ENCODE data around the gene MRPL40.

Gene MRPL40

DNA sequence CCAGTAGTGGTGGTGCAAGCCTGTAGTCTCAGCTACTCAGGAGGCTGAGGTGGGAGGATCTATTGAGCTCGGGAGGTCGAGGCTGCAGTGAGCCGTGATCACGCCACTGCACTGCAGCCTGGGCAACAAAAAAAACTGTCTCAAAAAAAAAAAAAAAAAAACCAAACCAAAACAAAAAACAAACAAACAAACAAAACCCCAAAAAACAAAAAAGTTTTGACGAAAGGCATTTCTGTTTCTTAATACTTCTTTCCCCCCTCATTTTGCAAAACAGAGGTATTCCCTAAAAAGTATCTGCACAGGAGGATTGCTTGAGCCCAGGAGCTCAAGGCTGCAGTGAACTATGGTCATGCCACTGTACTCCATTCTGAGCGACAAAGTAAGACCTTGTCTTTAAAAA, 12.0 kb upstream of the MRPL40 start:
- ChIA-PET POLR2A (no interaction called here), CTCF (interaction anchor here (2.0 kb wide), 1 partner anchor 10 kb away, joined by 7 read pairs; no protein-coding TSS in a partner anchor)
- no peak for TF ChIP-seq CTCF (IDR thresholded peaks at IDR 0.05; ENCODE audit: insufficient read depth, low read length, missing control alignments)
- DNase-seq (ENCODE audit: low read depth, low spot score), result no peak
- no peak overlapping the region for H3K4me3 ChIP-seq (ENCODE audit: low read depth, low read length)

DNA sequence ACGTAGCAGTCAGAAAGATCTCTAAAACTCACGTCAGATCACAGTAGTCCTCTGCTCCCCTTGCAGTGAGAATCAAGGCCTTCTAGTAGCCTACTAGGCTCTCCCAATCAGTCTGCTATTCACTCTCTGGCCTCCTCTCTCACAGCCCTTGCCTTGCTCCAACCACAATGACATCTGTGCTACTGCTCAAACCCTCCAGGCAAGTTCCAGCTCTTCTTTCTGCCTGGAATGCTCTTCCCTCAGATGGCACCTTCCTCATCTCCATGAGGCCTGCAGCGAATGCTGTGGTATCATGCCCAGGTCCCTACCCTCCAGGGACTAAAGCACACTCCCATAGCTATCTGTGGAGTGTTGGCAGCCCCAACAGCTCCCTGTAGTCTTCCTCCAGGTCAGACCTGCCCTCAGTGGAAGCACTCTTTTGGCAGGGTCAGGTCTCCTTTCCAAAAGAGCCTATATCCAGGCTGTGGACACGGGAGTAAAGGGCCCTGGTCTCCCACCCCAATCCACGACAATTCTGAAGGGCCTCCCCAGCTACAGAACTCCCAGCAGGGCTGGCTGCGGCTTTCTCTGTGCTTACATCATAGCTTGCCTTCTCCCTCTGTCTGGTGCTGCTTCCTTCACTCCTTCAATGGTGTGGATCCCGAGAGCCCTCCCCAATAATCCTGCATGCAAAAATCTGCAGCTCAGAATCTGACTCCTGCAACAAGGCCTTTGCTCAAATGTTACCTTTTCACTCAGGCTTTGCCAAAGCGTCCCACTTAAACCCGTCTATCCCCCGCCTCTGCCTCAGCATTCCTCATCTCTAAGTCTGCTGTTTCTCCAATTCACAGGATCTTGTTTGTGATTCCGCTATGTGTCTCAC, 9.7 kb upstream of the MRPL40 start:
- no peak for TF ChIP-seq CTCF (IDR thresholded peaks at IDR 0.05; ENCODE audit: insufficient read depth, low read length, missing control alignments)
- ChIA-PET CTCF (interaction anchor here (1.0 to 2.0 kb wide), 2 partner anchors 8 to 11 kb away, joined by 3 to 7 read pairs; no protein-coding TSS in a partner anchor), POLR2A (no interaction called here)
- DNase-seq (ENCODE audit: low read depth, low spot score), result no peak
- no peak overlapping the region for H3K4me3 ChIP-seq (ENCODE audit: low read depth, low read length)

- POLR2A ChIA-PET, result no interaction called here
- CTCF ChIA-PET, result interaction anchor here (0.7 kb wide), 1 partner anchor 124 kb away, joined by 3 read pairs; no protein-coding TSS in a partner anchor
- no peak for DNase-seq (ENCODE audit: low read depth, low spot score)
- H3K4me3 ChIP-seq (ENCODE audit: low read depth, low read length), result no peak overlapping the region
- TF ChIP-seq CTCF (IDR thresholded peaks at IDR 0.05; ENCODE audit: insufficient read depth, low read length, missing control alignments), result no peak
Measured at GRCh38 chr22:19424186-19424500, 8.2 kb upstream of the MRPL40 start.

- DNase-seq (ENCODE audit: low read depth, low spot score), result no peak
- POLR2A ChIA-PET, result no interaction called here
- peak overlapping the region; percentile 91 for H3K4me3 ChIP-seq (ENCODE audit: low read depth, low read length)
- no peak for TF ChIP-seq CTCF (IDR thresholded peaks at IDR 0.05; ENCODE audit: insufficient read depth, low read length, missing control alignments)
- CTCF ChIA-PET, result interaction anchor here (0.7 to 1.1 kb wide), 3 partner anchors 9 to 202 kb away, joined by 3 to 7 read pairs (median 5); no protein-coding TSS in a partner anchor
Measured at GRCh38 chr22:19429950-19430889, 2.1 kb upstream of the MRPL40 start.

DNA sequence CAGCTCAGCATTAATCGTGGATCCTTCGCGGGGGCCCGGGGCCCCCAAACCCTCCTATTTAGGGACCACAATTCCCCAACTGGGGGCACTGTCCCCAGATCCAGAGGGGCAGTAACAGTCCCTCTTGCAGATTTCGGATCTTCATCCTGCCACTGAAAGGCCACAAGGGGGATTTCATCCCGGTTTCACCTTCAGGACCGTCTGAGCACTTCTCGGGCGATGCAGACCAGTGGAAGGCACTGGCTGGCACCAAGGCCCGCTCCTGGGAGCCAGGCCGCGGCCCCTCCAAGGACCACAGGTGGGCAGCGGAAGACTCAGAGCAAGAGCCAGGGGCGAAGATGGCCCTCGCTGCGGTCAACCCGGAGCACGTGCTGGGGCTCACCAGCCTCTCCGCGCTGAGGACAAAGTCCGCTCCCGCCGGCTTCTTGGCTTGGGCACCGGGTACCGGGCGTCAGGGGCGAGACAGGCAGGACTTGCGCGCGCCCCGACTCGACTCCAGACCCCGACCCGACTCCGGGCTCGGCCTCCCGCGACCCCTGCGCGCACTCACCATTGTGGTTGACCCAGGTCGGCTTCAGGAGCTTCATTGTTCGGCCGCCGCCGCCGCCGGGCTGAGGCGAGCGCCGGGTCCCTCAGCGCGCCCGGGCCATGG, 1.3 kb upstream of the MRPL40 start:
- no peak for DNase-seq (ENCODE audit: low read depth, low spot score)
- ChIA-PET CTCF (interaction anchor here (1.1 kb wide), 1 partner anchor 10 kb away, joined by 7 read pairs; no protein-coding TSS in a partner anchor), POLR2A (interaction anchor here (1.0 to 1.4 kb wide), 2 partner anchors 13 to 48 kb away, joined by 4 to 6 read pairs; partner anchors contain the start of genes CDC45 and UFD1)
- TF ChIP-seq CTCF (IDR thresholded peaks at IDR 0.05; ENCODE audit: insufficient read depth, low read length, missing control alignments), result peak; percentile 22
- peak overlapping the region; percentile 91 for H3K4me3 ChIP-seq (ENCODE audit: low read depth, low read length)
